GM03348 (cell line): ENCODE data around the gene RALGDS.

Experiments
- DNase-seq: peaks from one replicate; pipeline ENCODE4 v3.0.0; 2012; ENCODE audit warnings: low spot score

The RALGDS gene

DNA sequence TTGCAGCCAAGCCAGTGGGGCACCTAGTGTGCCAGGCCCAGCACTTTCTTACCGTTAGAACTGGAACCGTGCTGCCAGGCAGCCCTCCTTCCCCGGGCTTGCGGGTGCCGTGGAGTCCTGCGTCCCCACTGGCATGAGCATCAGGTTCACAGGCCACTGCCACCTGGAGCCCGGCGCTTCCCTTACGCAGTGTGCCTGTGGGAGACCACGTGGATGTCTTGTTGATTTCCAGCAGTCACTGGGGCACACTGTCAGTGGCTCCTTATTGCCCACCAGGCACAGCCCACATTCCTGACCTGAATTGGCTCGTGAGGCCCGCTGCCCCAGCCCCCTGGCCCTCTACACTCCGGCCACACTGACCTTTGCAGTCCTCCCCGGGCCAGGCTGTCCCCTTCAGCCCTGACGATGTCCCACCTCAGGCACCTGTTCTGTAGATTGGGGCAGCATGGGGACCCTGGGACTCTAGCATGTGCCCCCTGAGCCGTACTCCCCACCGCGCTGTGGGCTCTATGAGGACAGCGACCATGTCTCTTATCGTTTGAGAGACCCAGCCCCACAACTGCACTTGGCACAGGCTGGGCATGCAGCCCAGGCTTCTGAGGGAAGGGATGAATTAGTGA is 69.6 kb downstream of the RALGDS start:
- no peak for DNase-seq

DNA sequence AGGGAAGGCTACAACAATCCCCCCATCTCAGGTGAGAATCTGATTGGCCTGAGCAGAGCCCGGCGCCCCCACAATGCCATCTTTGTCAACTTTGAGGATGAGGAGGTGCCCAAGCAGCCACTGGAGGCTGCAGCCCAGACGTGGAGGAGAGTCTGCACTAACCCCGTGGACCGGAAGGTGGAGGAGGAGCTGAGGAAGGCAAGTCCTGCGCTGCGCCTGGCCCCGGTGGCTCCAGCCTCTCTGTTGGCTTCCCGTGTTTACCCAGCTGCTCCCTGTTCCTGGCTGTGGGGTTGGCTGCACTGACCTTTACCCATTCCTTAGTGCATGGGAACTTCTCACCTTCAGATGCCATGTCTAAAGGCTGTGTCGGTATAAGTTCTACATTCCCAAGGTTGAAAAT is 70.3 kb downstream of the RALGDS start:
- no peak for DNase-seq

DNA sequence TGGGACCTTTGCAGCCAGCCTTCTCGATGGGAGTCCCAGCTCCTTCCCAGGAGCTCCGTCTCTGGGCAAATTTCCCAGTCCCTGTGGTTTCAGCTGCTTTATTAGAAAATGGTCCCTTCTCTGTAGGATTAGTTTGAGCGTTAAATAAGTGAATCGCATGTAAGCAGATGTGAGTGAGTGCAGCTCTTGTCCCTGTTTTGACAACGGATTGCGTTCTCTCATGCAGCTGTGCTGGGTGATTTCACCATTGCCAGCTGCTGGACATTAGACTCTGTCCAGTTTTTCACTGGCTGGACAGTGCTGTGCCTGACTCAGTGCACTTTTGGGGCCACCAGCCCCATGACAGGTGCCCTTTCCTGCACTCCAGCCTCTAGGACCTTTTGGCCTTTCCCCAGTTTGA is 70.9 kb downstream of the RALGDS start:
- no peak for DNase-seq

DNA sequence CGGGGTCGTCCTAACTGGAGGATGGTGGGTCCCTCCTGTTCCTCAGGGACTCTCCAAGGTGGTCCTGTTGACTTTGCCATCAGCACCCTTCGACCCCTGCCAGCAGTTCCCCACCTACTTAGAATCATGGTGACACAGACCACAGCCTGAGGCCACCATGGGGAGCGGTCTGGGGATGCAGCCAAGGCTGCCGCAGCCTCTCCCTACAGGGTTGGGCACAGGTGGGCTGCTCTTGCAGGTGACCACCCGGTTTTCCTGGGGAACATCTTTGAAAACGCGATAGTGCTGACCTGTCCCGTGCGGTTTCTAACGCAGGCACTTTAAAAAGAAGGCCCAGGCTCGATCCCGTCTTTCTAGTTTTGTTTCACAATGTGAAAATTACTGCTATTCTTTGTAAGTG is 72.0 kb downstream of the RALGDS start:
- DNase-seq: no peak

DNA sequence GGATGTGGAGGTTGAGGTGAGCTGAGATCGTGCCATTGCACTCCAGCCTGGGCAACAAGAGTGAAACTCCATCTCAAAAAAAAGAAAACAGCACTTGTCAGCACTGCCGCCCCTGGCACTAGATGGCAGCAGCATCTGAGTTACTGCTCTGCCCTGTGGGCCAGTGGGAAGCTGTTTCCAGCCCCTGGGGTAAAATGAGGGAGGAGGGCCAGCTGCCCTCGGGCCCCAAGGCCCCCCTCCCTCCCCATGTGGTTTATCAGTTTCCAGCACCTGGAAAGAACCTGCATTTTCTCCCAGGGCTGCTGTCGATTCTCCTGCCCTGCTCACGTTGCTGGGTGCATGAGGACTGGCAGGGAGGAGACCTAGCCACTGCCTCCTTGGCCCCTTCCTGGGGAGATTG is 72.4 kb downstream of the RALGDS start:
- DNase-seq: peak; percentile 71
